Tibial nerve (tissue), 4 donors: ENCODE data around the gene NUDCD2. TPM values are rescaled to one million over a fixed set of nuclear protein-coding genes. Genes with fewer than 3 reads are reported as not detected.
A peak's percentile ranks its signal among the peaks of the same experiment; 100 is the strongest.

Source experiments
- DNase-seq, 2 donors: peaks; one replicate each; pipeline ENCODE4 v3.0.0-alpha.2; 2019; ENCODE audit warnings: low spot score in 2 of 2
- H3K27ac ChIP-seq, 4 donors: fragments of 200-600 bp; sonication (generic) in 3 of 4; one replicate each; pipeline ENCODE4 v1.5.1; 2017 to 2019; ENCODE audit warnings: mild to moderate bottlenecking in 1 of 4
- H3K27me3 ChIP-seq, 2 donors: fragments of 200-600 bp; sonication (generic) in 1 of 2; one replicate each; pipeline versions ENCODE4 v1.5.1 to v1.6.0; 2017 to 2019
- H3K36me3 ChIP-seq, 3 donors: fragments of 200-600 bp; sonication (generic); one replicate each; pipeline ENCODE4 v1.5.1; 2018 to 2019
- H3K4me1 ChIP-seq, 4 donors: fragments of 200-600 bp; sonication (generic) in 3 of 4; one replicate each; pipeline ENCODE4 v1.5.1; 2017 to 2019
- H3K4me3 ChIP-seq, 4 donors: fragments of 200-600 bp; sonication (generic) in 3 of 4; one replicate each; pipeline ENCODE4 v1.5.1; 2017 to 2019; ENCODE audit warnings: mild to moderate bottlenecking in 1 of 4, moderate library complexity in 1 of 4
- H3K9me3 ChIP-seq, 4 donors: fragments of 200-600 bp; sonication (generic) in 3 of 4; one replicate each; pipeline ENCODE4 v1.5.1; 2017 to 2019
- CTCF ChIP-seq, 5 experiments: fragments of 200-600 bp in 3 of 5; fragments of 450-650 bp in 2 of 5; sonication (generic) in 3 of 5; IDR thresholded peaks; one replicate each; pipeline ENCODE4 v1.5.1; 2016 to 2019; ENCODE audit warnings: antibody characterized with exemption in 5 of 5, mild to moderate bottlenecking in 3 of 5, moderate library complexity in 2 of 5
- EP300 ChIP-seq, 2 donors: sonication (generic); formaldehyde crosslinking; IDR thresholded peaks; one replicate each; pipeline ENCODE4 v1.6.1; 2017; ENCODE audit warnings: antibody characterized with exemption in 2 of 2, mild to moderate bottlenecking in 1 of 2
- POLR2A ChIP-seq, 2 donors: fragments of 450-650 bp; IDR thresholded peaks; one replicate each; pipeline ENCODE4 v1.6.1; 2017; ENCODE audit warnings: antibody characterized with exemption in 2 of 2, mild to moderate bottlenecking in 2 of 2, moderate library complexity in 2 of 2
- WGBS, 2 donors: methylation state at CpG; one replicate each; pipeline ENCODE4 v1.1.5; 2018; 5-methylcytosine and 5-hydroxymethylcytosine counted together
- total RNA-seq, 4 donors: library from RNA; depleted of rRNA; stranded (reverse); fragments of >200 nt; gene quantifications; one replicate each; pipeline ENCODE4 v1.1.0, GENCODE V29; 2016

The NUDCD2 gene
- total RNA-seq, 4 donors from 2014 or later = 4.6 to 14.5 (median 5.5) TPM

GRCh38 chr5:163506095-163506457, 46.2 kb upstream of the NUDCD2 start:
- no peaks in the 10 kb centered on the region for H3K9me3 ChIP-seq
- H3K36me3 ChIP-seq = no peaks in the 10 kb centered on the region
- no peak for DNase-seq
- peak overlapping the region; percentile 92 to 98 (median 96) for H3K27ac ChIP-seq
- H3K4me1 ChIP-seq = peaks cover 0 to 65% (median 33%) of the 10 kb centered on the region in 4 donors
- WGBS, 2 donors = 1 to 4% methylated on average over 9 of the region's 9 CpGs
- H3K4me3 ChIP-seq = peak overlapping the region; percentile 51 to 96 (median 70)
- H3K27me3 ChIP-seq = no peaks in the 10 kb centered on the region
- TF ChIP-seq EP300 (IDR thresholded peaks at IDR 0.05) (no peak), POLR2A (IDR thresholded peaks at IDR 0.05) (no peak), CTCF (IDR thresholded peaks at IDR 0.05) (no peak)

- no peaks in the 10 kb centered on the region for H3K27me3 ChIP-seq
- TF ChIP-seq EP300 (IDR thresholded peaks at IDR 0.05) (peak in 1 of 2 donors; percentile 98), POLR2A (IDR thresholded peaks at IDR 0.05) (peak; percentile 74 to 90), CTCF (IDR thresholded peaks at IDR 0.05) (peak; percentile 42 to 64 (median 46))
- peak within 1 kb of the TSS; percentile 92 to 98 (median 96) for H3K27ac ChIP-seq
- H3K4me1 ChIP-seq = peaks cover 0 to 60% (median 31%) of the 10 kb centered on the region in 4 donors
- DNase-seq = peak; percentile 90 to 93
- no peaks in the 10 kb centered on the region for H3K9me3 ChIP-seq
- WGBS, 2 donors = 0% methylated on average over 40 to 55 of the region's 64 CpGs
- no peaks in the 10 kb centered on the region for H3K36me3 ChIP-seq
- peak within 1 kb of the TSS; percentile 51 to 96 (median 70) for H3K4me3 ChIP-seq
Observed at GRCh38 chr5:163505368-163506094, 45.6 kb upstream of the NUDCD2 start, which contains the start of gene MAT2B. Gene MAT2B, plus strand, starts transcription at chr5:163505619. Its CDS starts 68 bp downstream, at chr5:163505687.

GRCh38 chr5:163505049-163505367, 45.1 kb upstream of the NUDCD2 start:
- no peaks in the 10 kb centered on the region for H3K9me3 ChIP-seq
- no peak for TF ChIP-seq POLR2A (IDR thresholded peaks at IDR 0.05)
- TF ChIP-seq EP300 (IDR thresholded peaks at IDR 0.05) = no peak
- no peak for TF ChIP-seq CTCF (IDR thresholded peaks at IDR 0.05)
- H3K27ac ChIP-seq = peak overlapping the region; percentile 92 to 98 (median 96)
- no peak for DNase-seq
- peak overlapping the region; percentile 51 to 96 (median 70) for H3K4me3 ChIP-seq
- 1% methylated on average over 7 of the region's 7 CpGs for WGBS, 2 donors
- H3K27me3 ChIP-seq = no peaks in the 10 kb centered on the region
- H3K4me1 ChIP-seq = peaks cover 0 to 55% (median 29%) of the 10 kb centered on the region in 4 donors
- no peaks in the 10 kb centered on the region for H3K36me3 ChIP-seq

GRCh38 chr5:163504079-163504931, 44.4 kb upstream of the NUDCD2 start:
- no peaks in the 10 kb centered on the region for H3K27me3 ChIP-seq
- peak in 1 of 2 donors; percentile 42 for TF ChIP-seq EP300 (IDR thresholded peaks at IDR 0.05)
- TF ChIP-seq CTCF (IDR thresholded peaks at IDR 0.05) = no peak
- peak in 1 of 2 donors; percentile 24 for TF ChIP-seq POLR2A (IDR thresholded peaks at IDR 0.05)
- DNase-seq = peak; percentile 19 to 47
- no peaks in the 10 kb centered on the region for H3K36me3 ChIP-seq
- 0 to 1% methylated on average over 27 of the region's 27 CpGs for WGBS, 2 donors
- peaks cover 0 to 47% (median 26%) of the 10 kb centered on the region in 4 donors for H3K4me1 ChIP-seq
- no peaks in the 10 kb centered on the region for H3K9me3 ChIP-seq
- peak overlapping the region; percentile 92 to 98 (median 96) for H3K27ac ChIP-seq
- H3K4me3 ChIP-seq = peak overlapping the region; percentile 51 to 96 (median 70)
